K562 (cell line): ENCODE measurements around the gene POLR3C. TPM values are rescaled to one million over a fixed set of nuclear protein-coding genes. Genes with fewer than 3 reads are reported as not detected.

ENCODE experiments used
- BRD4 ChIP-seq: fragments of 200-600 bp; sonication (generic); IDR thresholded peaks from 2 replicates; pipeline ENCODE4 v1.6.1; 2017; ENCODE audit warnings: inconsistent platforms
- CBFA2T2 ChIP-seq: fragments of 450-650 bp; conservative IDR thresholded peaks from 2 replicates; pipeline ENCODE4 v1.6.1; 2017; ENCODE audit warnings: mild to moderate bottlenecking
- EGR1 ChIP-seq: fragments of 450-650 bp; conservative IDR thresholded peaks from 2 replicates; pipeline ENCODE4 v1.6.1; 2017; ENCODE audit warnings: mild to moderate bottlenecking
- HLTF ChIP-seq: fragments of 450-650 bp; IDR thresholded peaks from 2 replicates; pipeline ENCODE4 v1.6.1; 2016
- JUND ChIP-seq, 2 experiments: IDR thresholded peaks; 2 replicates in 1 of 2; 3 replicates in 1 of 2; pipeline ENCODE4 v1.6.1; 2011; ENCODE audit warnings: borderline replicate concordance in 2 of 2, low read depth in 2 of 2, low read length in 2 of 2, improper control_type of control experiment in 1 of 2, missing biosample characterization in 1 of 2, missing genetic modification characterization in 1 of 2, missing genetic modification reagents in 1 of 2
- MYBL2 ChIP-seq, 2 experiments: fragments of 450-650 bp in 1 of 2; sonication (generic) in 1 of 2; formaldehyde crosslinking in 1 of 2; IDR thresholded peaks; 2 replicates each; pipeline versions ENCODE4 v1.6.1 to v1.8.1; 2017 to 2022; ENCODE audit warnings: borderline replicate concordance in 1 of 2, inconsistent platforms in 1 of 2, low read depth in 1 of 2, mild to moderate bottlenecking in 1 of 2, missing genetic modification reagents in 1 of 2, moderate library complexity in 1 of 2
- NFYB ChIP-seq: IDR thresholded peaks from 2 replicates; pipeline ENCODE4 v1.6.1; 2011; ENCODE audit warnings: mild to moderate bottlenecking, moderate library complexity; ENCODE audit not compliant: insufficient read length; ENCODE audit errors: extremely low read depth
- PHB ChIP-seq: fragments of 250-450 bp; sonication (Bioruptor Pico); IDR thresholded peaks from 2 replicates; pipeline ENCODE4 v1.5.0; 2021
- RBM34 ChIP-seq: fragments of 200-400 bp; formaldehyde crosslinking; IDR thresholded peaks from 2 replicates; pipeline ENCODE4 v1.6.1; 2018; ENCODE audit warnings: low read length, borderline replicate concordance; ENCODE audit not compliant: insufficient read depth
- SIRT6 ChIP-seq: IDR thresholded peaks from one replicate; pipeline ENCODE4 v1.6.1; 2012; ENCODE audit warnings: low read depth, mild to moderate bottlenecking, control low read depth, inconsistent platforms, low read length, moderate library complexity
- SMARCB1 ChIP-seq: IDR thresholded peaks from 2 replicates; pipeline ENCODE4 v1.6.1; 2011; ENCODE audit warnings: improper control_type of control experiment, low read depth; ENCODE audit not compliant: insufficient read length
- STAT5A ChIP-seq: IDR thresholded peaks from 2 replicates; pipeline ENCODE4 v1.6.1; 2012; ENCODE audit warnings: low read length, inconsistent platforms, borderline replicate concordance
- TAF15 ChIP-seq: fragments of 200-400 bp; formaldehyde crosslinking; IDR thresholded peaks from 2 replicates; pipeline ENCODE4 v1.6.1; 2017; ENCODE audit warnings: mild to moderate bottlenecking, low read depth, low read length, moderate library complexity
- XRCC3 ChIP-seq: fragments of 450-650 bp; IDR thresholded peaks from 2 replicates; pipeline ENCODE4 v1.6.1; 2017; ENCODE audit warnings: mild to moderate bottlenecking, moderate library complexity
- ZNF41 ChIP-seq: fragments of 250-450 bp; sonication (Bioruptor Pico); conservative IDR thresholded peaks from 2 replicates; pipeline ENCODE4 v1.4.0; 2020; ENCODE audit warnings: mild to moderate bottlenecking
- polyA plus RNA-seq, 8 experiments: library from polyadenylated mRNA; depleted of rRNA in 4 of 8; stranded (reverse) in 5 of 8; unstranded in 3 of 8; fragments of >200 nt; fragmentation: Nextera tagmentation in 2 of 8; fragmentation: Illumina TruSeq in 1 of 8; extraction: Ambion mirVana in 2 of 8; extraction: Trizol in 1 of 8; gene quantifications; 2 replicates each; pipeline versions ENCODE4 v1.2.1 to v1.2.3, GENCODE V29; 2011 to 2014; ENCODE audit warnings: inconsistent platforms in 1 of 8, missing spikeins in 1 of 8
- total RNA-seq, 7 experiments: library from RNA; depleted of rRNA in 6 of 7; stranded (reverse); fragments of >200 nt in 6 of 7; fragmentation: Illumina TruSeq in 2 of 7; extraction: Trizol in 2 of 7; gene quantifications; 2 replicates each; pipeline versions ENCODE4 v1.2.1 to v1.2.3, GENCODE V29; 2011 to 2021; ENCODE audit warnings: low replicate concordance in 1 of 7
- TF ChIP-seq, protein P1 (sequence below), 2 experiments: fragments of 450-650 bp; conservative IDR thresholded peaks; 2 replicates each; pipeline ENCODE4 v1.6.1; 2017; ENCODE audit warnings: mild to moderate bottlenecking in 2 of 2, moderate library complexity in 2 of 2
- TF ChIP-seq, protein P2 (sequence below): fragments of 450-650 bp; IDR thresholded peaks from 2 replicates; pipeline ENCODE4 v1.6.1; 2014; ENCODE audit warnings: low read depth, mild to moderate bottlenecking, moderate library complexity, borderline replicate concordance
- TF ChIP-seq, protein P3 (sequence below): IDR thresholded peaks from 3 replicates; pipeline ENCODE4 v1.6.1; 2011; ENCODE audit warnings: borderline replicate concordance, mild to moderate bottlenecking; ENCODE audit not compliant: insufficient read length, insufficient read depth
- TF ChIP-seq, protein P4 (sequence below): fragments of 450-650 bp; IDR thresholded peaks from 2 replicates; pipeline ENCODE4 v1.6.1; 2016; ENCODE audit warnings: mild to moderate bottlenecking

The POLR3C gene
- total and polyA plus RNA-seq, 9 of the 15 experiments (the other 6 are each of a cell fraction or from before 2014, with no cell fraction given): 19.7 to 64.1 (median 45.2) TPM

DNA sequence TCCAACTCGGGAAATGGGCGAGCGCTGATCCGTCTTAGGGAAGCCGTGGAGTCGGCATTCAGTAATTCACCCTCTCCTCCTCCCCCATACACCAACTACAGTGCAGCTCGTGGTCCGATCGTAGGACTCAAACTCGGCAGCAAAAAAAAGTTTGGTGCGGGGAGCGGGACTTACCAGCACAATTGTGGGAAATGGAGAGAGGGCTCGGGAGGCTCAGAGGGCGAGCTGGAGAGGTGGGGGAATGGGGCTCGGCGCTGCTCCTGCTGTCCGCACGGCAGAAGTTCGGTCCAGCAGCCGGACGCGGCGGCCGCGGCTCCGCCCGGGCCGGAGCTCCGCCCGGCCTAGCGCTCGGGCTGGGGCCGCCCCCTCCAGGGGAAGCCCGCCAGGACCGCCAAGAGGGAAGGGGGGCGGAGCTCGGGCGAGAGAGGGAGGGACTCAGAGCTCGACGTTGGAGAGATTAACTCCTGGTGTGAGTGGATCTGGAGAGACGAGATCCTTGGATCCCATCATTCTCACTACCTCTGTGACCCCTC is 35.6 kb downstream of the POLR3C start (continued):
- TF ChIP-seq, protein P1, sequence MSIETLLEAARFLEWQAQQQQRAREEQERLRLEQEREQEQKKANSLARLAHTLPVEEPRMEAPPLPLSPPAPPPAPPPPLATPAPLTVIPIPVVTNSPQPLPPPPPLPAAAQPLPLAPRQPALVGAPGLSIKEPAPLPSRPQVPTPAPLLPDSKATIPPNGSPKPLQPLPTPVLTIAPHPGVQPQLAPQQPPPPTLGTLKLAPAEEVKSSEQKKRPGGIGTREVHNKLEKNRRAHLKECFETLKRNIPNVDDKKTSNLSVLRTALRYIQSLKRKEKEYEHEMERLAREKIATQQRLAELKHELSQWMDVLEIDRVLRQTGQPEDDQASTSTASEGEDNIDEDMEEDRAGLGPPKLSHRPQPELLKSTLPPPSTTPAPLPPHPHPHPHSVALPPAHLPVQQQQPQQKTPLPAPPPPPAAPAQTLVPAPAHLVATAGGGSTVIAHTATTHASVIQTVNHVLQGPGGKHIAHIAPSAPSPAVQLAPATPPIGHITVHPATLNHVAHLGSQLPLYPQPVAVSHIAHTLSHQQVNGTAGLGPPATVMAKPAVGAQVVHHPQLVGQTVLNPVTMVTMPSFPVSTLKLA (conservative IDR thresholded peaks at IDR 0.05): no peak; a peak in 1 of 4 replicates
- TF ChIP-seq RBM34 (no peak), BRD4 (no peak), SIRT6 (no peak), EGR1 (0 out of 2 replicates have a peak, but pooled peaks have one; percentile 10), TAF15 (no peak), PHB (CRISPR knock-in tag) (no peak), SMARCB1 (no peak), HLTF (no peak), STAT5A (no peak), NFYB (no peak), ZNF41 (no peak), CBFA2T2 (no peak), XRCC3 (no peak), JUND (IDR thresholded peaks at IDR 0.05; ENCODE audit: borderline replicate concordance, low read depth, low read length) (no peak), JUND (tag; IDR thresholded peaks at IDR 0.05; ENCODE audit: borderline replicate concordance, low read depth, low read length) (0 out of 3 replicates have a peak, but pooled peaks have one; percentile 2), MYBL2 (IDR thresholded peaks at IDR 0.05; ENCODE audit: low read depth) (no peak), MYBL2 (CRISPR knock-in tag; IDR thresholded peaks at IDR 0.05; ENCODE audit: borderline replicate concordance) (no peak)
- TF ChIP-seq, protein P2, sequence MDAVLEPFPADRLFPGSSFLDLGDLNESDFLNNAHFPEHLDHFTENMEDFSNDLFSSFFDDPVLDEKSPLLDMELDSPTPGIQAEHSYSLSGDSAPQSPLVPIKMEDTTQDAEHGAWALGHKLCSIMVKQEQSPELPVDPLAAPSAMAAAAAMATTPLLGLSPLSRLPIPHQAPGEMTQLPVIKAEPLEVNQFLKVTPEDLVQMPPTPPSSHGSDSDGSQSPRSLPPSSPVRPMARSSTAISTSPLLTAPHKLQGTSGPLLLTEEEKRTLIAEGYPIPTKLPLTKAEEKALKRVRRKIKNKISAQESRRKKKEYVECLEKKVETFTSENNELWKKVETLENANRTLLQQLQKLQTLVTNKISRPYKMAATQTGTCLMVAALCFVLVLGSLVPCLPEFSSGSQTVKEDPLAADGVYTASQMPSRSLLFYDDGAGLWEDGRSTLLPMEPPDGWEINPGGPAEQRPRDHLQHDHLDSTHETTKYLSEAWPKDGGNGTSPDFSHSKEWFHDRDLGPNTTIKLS: no peak
- TF ChIP-seq, protein P3, sequence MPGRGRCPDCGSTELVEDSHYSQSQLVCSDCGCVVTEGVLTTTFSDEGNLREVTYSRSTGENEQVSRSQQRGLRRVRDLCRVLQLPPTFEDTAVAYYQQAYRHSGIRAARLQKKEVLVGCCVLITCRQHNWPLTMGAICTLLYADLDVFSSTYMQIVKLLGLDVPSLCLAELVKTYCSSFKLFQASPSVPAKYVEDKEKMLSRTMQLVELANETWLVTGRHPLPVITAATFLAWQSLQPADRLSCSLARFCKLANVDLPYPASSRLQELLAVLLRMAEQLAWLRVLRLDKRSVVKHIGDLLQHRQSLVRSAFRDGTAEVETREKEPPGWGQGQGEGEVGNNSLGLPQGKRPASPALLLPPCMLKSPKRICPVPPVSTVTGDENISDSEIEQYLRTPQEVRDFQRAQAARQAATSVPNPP: no peak
- TF ChIP-seq, protein P4, sequence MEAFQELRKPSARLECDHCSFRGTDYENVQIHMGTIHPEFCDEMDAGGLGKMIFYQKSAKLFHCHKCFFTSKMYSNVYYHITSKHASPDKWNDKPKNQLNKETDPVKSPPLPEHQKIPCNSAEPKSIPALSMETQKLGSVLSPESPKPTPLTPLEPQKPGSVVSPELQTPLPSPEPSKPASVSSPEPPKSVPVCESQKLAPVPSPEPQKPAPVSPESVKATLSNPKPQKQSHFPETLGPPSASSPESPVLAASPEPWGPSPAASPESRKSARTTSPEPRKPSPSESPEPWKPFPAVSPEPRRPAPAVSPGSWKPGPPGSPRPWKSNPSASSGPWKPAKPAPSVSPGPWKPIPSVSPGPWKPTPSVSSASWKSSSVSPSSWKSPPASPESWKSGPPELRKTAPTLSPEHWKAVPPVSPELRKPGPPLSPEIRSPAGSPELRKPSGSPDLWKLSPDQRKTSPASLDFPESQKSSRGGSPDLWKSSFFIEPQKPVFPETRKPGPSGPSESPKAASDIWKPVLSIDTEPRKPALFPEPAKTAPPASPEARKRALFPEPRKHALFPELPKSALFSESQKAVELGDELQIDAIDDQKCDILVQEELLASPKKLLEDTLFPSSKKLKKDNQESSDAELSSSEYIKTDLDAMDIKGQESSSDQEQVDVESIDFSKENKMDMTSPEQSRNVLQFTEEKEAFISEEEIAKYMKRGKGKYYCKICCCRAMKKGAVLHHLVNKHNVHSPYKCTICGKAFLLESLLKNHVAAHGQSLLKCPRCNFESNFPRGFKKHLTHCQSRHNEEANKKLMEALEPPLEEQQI: no peak
